ENCODE measurements around the gene CFAP251.
"Not testable (repeated sequence)": the region's sequence is repeated elsewhere in the genome, so short reads cannot be mapped to it uniquely, and the experiment has no call there.

Gene CFAP251

GRCh38 chr12:122028905-122029560 lies 110.6 kb downstream of the CFAP251 start:
- no peak for FAIRE-seq

GRCh38 chr12:122029620-122030423 lies 111.4 kb downstream of the CFAP251 start:
- FAIRE-seq: no peak

GRCh38 chr12:122030424-122031035 lies 112.1 kb downstream of the CFAP251 start:
- no peak for FAIRE-seq

- FAIRE-seq: no peak
Measured at GRCh38 chr12:122031342-122032216, 113.2 kb downstream of the CFAP251 start.

GRCh38 chr12:122032580-122032979 lies 114.2 kb downstream of the CFAP251 start:
- no peak for FAIRE-seq

- FAIRE-seq: no peak
Measured at GRCh38 chr12:122035292-122035691, 116.9 kb downstream of the CFAP251 start.

- FAIRE-seq: no peak
Measured at GRCh38 chr12:122036153-122036552, 117.8 kb downstream of the CFAP251 start.

- no peak for FAIRE-seq
Measured at GRCh38 chr12:122040579-122041386, 122.4 kb downstream of the CFAP251 start.

GRCh38 chr12:122041458-122041857 lies 123.1 kb downstream of the CFAP251 start:
- FAIRE-seq: not testable (repeated sequence)

GRCh38 chr12:122042910-122043309 lies 124.5 kb downstream of the CFAP251 start:
- FAIRE-seq: no peak

GRCh38 chr12:122043476-122043875 lies 125.1 kb downstream of the CFAP251 start:
- FAIRE-seq: no peak

- no peak for FAIRE-seq
Measured at GRCh38 chr12:122045262-122045661, 126.9 kb downstream of the CFAP251 start.

GRCh38 chr12:122046145-122046544 lies 127.8 kb downstream of the CFAP251 start:
- FAIRE-seq: no peak

GRCh38 chr12:122048151-122048550 lies 129.8 kb downstream of the CFAP251 start:
- FAIRE-seq: no peak

GRCh38 chr12:122049827-122050226 lies 131.4 kb downstream of the CFAP251 start:
- no peak for FAIRE-seq

GRCh38 chr12:122050706-122051105 lies 132.3 kb downstream of the CFAP251 start:
- FAIRE-seq: no peak

GRCh38 chr12:122051231-122051876 lies 133.0 kb downstream of the CFAP251 start:
- FAIRE-seq: no peak

- FAIRE-seq: no peak
Measured at GRCh38 chr12:122052285-122052684, 133.9 kb downstream of the CFAP251 start.

Measured in endometrium (tissue), 2 donors.